HK-2 (cell line): ENCODE results near the gene SPEM2.

Experiments used
- DNase-seq: peaks from one replicate; pipeline ENCODE4 v3.0.0-alpha.2; 2018; ENCODE audit not compliant: unreplicated experiment

Gene SPEM2

GRCh38 chr17:7421186-7421585, 4.2 kb upstream of the SPEM2 start:
- DNase-seq, result no peak

GRCh38 chr17:7423679-7424078, 1.7 kb upstream of the SPEM2 start:
- no peak for DNase-seq

GRCh38 chr17:7425756-7426155, 340 bp downstream of the SPEM2 start:
- DNase-seq, result no peak

- no peak for DNase-seq
These were observed 917 bp downstream of the SPEM2 start for GRCh38 chr17:7426203-7426863.

GRCh38 chr17:7426896-7427489, 1.6 kb downstream of the SPEM2 start:
- DNase-seq, result no peak

GRCh38 chr17:7427549-7427948, 2.1 kb downstream of the SPEM2 start:
- no peak for DNase-seq

GRCh38 chr17:7428557-7428956, 3.1 kb downstream of the SPEM2 start, which contains the start of gene SPEM3:
Gene SPEM3 (plus strand): TSS chr17:7428857. CDS start chr17:7428903, 46 bp downstream.
- DNase-seq, result no peak

GRCh38 chr17:7429722-7430121, 4.3 kb downstream of the SPEM2 start:
- DNase-seq, result no peak

GRCh38 chr17:7431231-7431630, 5.8 kb downstream of the SPEM2 start:
- no peak for DNase-seq

GRCh38 chr17:7432296-7432695, 6.9 kb downstream of the SPEM2 start:
- no peak for DNase-seq

GRCh38 chr17:7435676-7436555, 10.5 kb downstream of the SPEM2 start:
- peak; percentile 68 for DNase-seq

GRCh38 chr17:7436556-7437368, 11.3 kb downstream of the SPEM2 start:
- DNase-seq, result peak; percentile 73

- DNase-seq, result no peak
These were observed 12.0 kb downstream of the SPEM2 start for GRCh38 chr17:7437369-7437863.

GRCh38 chr17:7437950-7438614, 12.7 kb downstream of the SPEM2 start:
- DNase-seq, result no peak

- DNase-seq, result no peak
These were observed 13.4 kb downstream of the SPEM2 start for GRCh38 chr17:7438656-7439460.

GRCh38 chr17:7439462-7440112, 14.2 kb downstream of the SPEM2 start, which contains the start of gene FGF11:
Gene FGF11 (plus strand): TSS chr17:7439512. CDS start chr17:7439621, 109 bp downstream.
- no peak for DNase-seq

GRCh38 chr17:7440113-7440833, 14.9 kb downstream of the SPEM2 start:
- peak; percentile 78 for DNase-seq

GRCh38 chr17:7440834-7441195, 15.4 kb downstream of the SPEM2 start:
- DNase-seq, result peak; percentile 85

GRCh38 chr17:7441266-7441665, 15.8 kb downstream of the SPEM2 start:
- DNase-seq, result no peak
